Measurements from ENCODE around the gene NOL3. TPM values are rescaled to one million over a fixed set of nuclear protein-coding genes. Genes with fewer than 3 reads are reported as not detected.

NOL3 gene
- total and polyA plus RNA-seq, 2 of the 13 experiments (the other 11 are each of a cell fraction or from before 2014, with no cell fraction given), result 5.7 to 20.5 TPM

- TF ChIP-seq NR0B2 (CRISPR knock-in tag; IDR thresholded peaks at IDR 0.05), result no peak
- peak; percentile 86; the same call in 1 of the 2 replicates for TF ChIP-seq ZBTB4 (CRISPR knock-in tag; IDR thresholded peaks at IDR 0.05; ENCODE audit: borderline replicate concordance)
- peak; percentile 43; the same call in 1 of the 2 replicates for TF ChIP-seq ZNF318 (CRISPR knock-in tag; IDR thresholded peaks at IDR 0.05)
- no peak for TF ChIP-seq KLF9 (CRISPR knock-in tag; IDR thresholded peaks at IDR 0.05; ENCODE audit: low read depth)
- no peak for TF ChIP-seq HOXD1 (CRISPR knock-in tag; IDR thresholded peaks at IDR 0.05)
- TF ChIP-seq ZBTB49 (CRISPR knock-in tag; IDR thresholded peaks at IDR 0.05; ENCODE audit: borderline replicate concordance), result no peak
- peak; percentile 44; the same call in 1 of the 2 replicates for TF ChIP-seq RBFOX2 (IDR thresholded peaks at IDR 0.05; ENCODE audit: low read depth, low read length)
- no peak for TF ChIP-seq ZBTB44 (CRISPR knock-in tag; IDR thresholded peaks at IDR 0.05)
Observed at GRCh38 chr16:67150833-67151396, 19.4 kb upstream of the NOL3 start, which contains the start of gene B3GNT9 (continued).
